Esophagus squamous epithelium (tissue), 4 donors: ENCODE measurements around the gene VAPA.

Experiments used
- CTCF ChIP-seq, 6 experiments: fragments of 450-650 bp in 4 of 6; fragments of 200-600 bp in 2 of 6; sonication (generic) in 2 of 6; IDR thresholded peaks; one replicate each; pipeline ENCODE4 v1.5.1; 2016 to 2019; ENCODE audit warnings: antibody characterized with exemption in 6 of 6, mild to moderate bottlenecking in 4 of 6, moderate library complexity in 4 of 6
- POLR2A ChIP-seq, 4 donors: fragments of 450-650 bp; IDR thresholded peaks; one replicate each; pipeline ENCODE4 v1.6.1; 2017; ENCODE audit warnings: antibody characterized with exemption in 4 of 4, mild to moderate bottlenecking in 4 of 4, moderate library complexity in 3 of 4

- TF ChIP-seq CTCF (IDR thresholded peaks at IDR 0.05) (no peak), POLR2A (IDR thresholded peaks at IDR 0.05) (no peak)
Measured at GRCh38 chr18:9885170-9886004, 28.4 kb upstream of the VAPA start, which contains the start of gene TXNDC2.
